ENCODE data around the gene OSBPL8.

OSBPL8 gene

DNA sequence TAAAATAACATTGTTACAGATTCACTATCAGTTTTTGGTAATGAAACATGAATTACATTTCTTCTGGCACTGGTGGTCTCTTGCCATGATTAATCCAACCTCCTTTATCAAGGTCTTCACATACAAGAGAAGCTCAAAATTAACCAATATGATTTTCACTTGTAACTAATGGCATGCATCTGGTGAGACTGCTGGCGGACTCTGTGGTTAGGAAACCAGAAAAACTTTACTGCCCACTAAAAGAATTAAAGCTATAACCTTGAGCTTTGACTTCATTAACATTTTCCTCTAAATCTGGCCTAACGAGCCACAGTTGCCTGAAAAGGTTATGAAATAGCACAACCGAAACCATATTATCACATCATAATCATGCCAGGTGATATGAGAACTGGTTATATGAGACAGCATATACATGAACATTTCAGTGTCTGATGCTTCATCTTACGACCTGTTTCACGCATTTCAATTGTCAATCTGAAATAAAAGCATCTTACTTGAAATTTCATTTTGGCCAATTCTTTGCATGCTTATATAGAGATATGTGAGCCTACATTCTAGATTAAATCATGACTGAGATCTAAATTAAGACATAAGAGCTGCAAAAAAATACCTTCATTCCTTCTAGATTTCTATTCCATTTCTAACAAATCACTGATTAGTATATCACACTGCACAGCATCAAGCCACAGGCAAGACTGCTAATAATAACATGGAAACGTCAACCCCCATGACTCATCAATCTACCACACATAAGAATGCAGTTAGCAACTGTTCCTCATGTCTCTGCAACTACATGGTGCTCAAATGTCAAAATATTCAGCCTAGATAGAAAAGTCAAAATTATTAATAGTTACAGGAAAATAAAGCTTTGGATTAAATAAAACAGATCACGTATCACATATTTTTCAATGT lies 89.3 kb downstream of the OSBPL8 start:
- DNase-seq (ENCODE audit: low spot score) = peak; percentile 71

- DNase-seq (ENCODE audit: low spot score) = no peak
Measured at GRCh38 chr12:76464631-76465166, 94.9 kb downstream of the OSBPL8 start.

GRCh38 chr12:76462668-76463224 lies 96.8 kb downstream of the OSBPL8 start:
- no peak for DNase-seq (ENCODE audit: low spot score)

- DNase-seq (ENCODE audit: low spot score) = no peak
Measured at GRCh38 chr12:76460807-76461206, 98.8 kb downstream of the OSBPL8 start.

- no peak for DNase-seq (ENCODE audit: low spot score)
Measured at GRCh38 chr12:76457818-76458217, 101.8 kb downstream of the OSBPL8 start.

- no peak for DNase-seq (ENCODE audit: low spot score)
Measured at GRCh38 chr12:76457010-76457409, 102.6 kb downstream of the OSBPL8 start.

DNA sequence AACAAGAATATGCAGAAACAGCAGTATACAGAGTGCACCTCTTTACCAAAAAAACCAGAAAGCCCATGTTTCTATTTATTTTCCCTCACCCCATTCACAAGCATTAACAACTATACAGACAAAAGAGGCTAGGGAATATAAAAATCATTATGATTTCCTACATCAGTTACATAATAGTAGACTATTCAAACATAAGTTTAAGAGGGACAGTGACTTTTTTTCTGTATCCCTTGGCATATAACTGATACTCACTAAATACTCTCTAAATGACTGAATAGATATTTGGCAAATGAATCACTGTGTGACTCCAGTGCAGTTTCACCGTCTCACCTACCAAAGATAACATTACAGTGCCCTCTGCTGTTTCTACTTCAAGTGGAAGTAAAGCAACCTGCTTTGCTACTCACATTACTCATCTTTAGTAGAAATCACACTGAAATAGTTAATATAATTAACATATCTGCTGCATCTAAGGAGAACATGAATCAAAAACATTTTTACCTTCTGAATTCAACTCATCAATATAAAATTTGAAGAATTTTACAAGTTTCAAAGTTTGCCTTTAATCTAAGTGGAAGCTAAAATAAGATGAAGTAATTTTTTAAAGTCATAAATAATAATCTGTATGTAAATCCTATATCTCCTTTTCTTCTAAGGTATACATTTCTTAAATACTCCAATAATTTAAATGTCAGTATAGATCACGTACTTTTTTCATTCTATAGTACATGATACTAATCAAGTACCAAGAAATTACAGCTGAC lies 103.8 kb downstream of the OSBPL8 start:
- peak; percentile 37 for DNase-seq (ENCODE audit: low spot score)

GRCh38 chr12:76451528-76451927 lies 108.0 kb downstream of the OSBPL8 start:
- DNase-seq (ENCODE audit: low spot score) = no peak

DNA sequence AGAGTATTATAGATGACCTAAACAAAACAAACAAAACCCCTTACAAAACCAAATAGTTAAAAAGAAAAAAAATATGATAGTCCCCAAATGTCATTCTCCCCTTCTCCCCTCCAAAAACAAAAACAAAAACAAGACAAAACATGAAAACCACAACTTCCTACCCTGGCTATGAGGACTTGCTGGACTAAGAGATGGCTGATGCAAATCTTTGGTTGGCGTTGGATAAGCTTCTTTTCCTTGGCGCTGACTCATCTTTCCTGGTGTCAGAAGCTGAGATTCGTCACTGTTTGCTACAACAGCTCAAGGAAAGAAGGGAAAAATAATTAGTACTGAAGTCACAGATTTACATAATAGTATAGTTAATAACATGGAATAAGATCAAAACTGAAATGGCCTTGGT lies 108.9 kb downstream of the OSBPL8 start:
- DNase-seq (ENCODE audit: low spot score) = no peak

DNA sequence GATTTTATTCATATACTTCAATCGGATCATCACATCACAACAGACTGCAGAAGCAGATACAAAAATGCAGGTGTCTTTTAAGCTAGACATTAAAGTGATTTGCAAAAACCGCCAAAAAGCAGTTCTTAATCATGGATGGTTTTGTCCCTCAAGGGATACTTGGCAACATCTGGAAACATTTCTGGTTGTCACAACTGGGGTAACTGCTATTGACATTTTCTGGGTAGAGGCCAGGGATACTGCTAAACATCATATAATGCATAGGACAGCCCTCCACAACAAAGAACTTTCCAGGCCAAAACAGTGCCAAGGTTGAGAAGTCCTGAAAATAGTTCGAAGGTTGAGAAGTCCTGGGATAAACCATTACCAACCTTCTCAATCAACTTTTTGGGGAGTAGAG lies 109.6 kb downstream of the OSBPL8 start:
- no peak for DNase-seq (ENCODE audit: low spot score)

DNA sequence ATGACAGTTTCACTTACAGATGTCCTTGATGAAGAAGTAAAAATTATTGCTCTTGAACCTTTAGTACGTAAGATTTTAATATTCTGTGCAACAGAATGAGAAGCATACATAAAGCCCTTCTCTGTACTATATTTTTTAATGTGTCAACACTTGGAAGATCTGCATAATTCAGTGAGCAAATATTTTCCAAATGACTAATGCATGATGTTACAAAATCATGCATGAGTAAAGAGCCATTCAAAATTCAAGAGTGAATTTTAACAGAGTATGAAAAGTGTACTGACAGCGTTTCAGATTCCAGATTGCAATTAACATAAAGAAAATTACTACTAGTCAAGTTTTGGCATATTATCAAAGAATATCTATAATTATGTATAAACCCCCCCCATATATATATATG lies 110.0 kb downstream of the OSBPL8 start:
- no peak for DNase-seq (ENCODE audit: low spot score)

DNA sequence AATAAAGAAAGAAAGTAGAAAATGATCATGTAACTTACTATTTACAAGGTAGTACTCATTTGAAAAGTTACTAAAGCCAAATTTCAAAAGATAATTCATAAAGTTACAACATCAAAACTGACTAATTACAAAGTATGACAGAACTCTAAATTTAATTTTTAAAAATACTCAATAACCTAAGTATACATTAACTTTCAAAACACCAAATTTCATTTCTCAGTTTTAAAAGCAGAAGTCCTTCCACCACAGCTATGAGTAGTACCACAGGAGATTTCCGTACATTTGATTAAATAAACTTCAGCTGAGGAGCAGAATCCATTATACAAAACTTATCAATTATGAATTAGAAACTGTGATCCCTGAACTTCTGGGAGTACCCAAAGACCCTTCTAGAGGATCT lies 110.6 kb downstream of the OSBPL8 start:
- DNase-seq (ENCODE audit: low spot score) = no peak

DNA sequence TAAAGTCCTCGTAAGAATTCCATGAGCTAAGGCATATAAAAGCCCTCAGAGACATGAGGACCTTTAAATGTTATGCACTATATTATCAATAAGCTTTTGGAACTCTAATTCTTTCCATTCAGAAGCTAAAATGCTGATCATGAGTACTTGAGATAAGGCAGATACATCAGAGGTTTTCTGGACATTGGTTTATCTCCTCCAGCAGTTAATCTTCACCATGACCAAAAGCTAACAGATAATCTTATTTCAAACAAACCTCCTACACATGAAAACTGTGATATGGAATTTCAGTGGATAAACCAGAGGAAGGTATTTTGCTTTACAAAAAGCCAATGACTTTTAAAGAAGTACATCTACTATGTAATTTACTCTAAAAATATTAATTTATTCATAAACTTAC lies 113.5 kb downstream of the OSBPL8 start:
- no peak for DNase-seq (ENCODE audit: low spot score)

- no peak for DNase-seq (ENCODE audit: low spot score)
Measured at GRCh38 chr12:76445462-76445861, 114.1 kb downstream of the OSBPL8 start.

DNA sequence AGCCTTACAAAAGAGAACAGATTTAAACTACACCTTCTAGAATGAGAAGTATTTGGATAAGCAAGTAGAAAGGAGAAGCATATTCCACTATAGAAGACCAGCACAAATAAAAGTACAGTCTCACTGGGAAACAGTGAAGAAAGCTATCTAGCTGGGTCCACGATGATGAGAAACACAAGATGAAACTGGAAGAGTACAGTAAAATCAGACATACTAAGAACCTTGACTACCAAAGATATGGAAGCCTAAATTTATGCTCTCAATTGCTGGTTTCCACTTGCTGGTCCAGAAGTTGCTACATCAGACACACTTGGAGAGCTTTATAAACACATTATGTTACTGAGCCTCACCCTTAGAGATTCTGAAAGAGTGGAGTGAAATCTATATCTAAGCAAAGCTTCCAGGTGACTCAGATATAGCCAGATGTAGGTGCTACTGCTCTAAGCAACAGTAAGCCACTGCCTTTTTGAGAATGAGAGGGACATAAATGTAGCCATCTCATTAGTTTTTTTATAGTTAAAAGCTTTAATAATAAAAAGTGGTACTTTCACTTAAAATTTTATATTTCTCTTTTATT lies 115.1 kb downstream of the OSBPL8 start:
- no peak for DNase-seq (ENCODE audit: low spot score)

DNA sequence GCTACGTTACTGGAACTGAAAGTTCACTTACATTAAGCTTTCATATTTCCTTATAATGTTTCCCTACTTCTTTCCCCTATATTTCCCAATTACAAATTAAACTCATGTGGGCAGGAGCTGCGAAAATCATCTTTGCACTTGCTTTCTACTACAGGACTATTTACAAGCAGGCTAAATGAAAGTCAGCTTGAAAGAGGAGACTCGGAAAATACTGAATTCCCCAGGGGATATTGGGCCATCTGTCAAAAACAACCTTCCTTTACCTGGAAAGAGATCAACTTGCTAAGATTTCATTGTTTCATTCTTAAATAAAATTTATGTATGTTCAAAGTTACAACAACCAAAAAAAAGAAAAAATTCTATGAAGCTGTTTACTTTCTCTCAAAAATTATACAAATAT lies 118.6 kb downstream of the OSBPL8 start:
- no peak for DNase-seq (ENCODE audit: low spot score)

- DNase-seq (ENCODE audit: low spot score) = no peak
Measured at GRCh38 chr12:76432733-76433132, 126.8 kb downstream of the OSBPL8 start.

DNA sequence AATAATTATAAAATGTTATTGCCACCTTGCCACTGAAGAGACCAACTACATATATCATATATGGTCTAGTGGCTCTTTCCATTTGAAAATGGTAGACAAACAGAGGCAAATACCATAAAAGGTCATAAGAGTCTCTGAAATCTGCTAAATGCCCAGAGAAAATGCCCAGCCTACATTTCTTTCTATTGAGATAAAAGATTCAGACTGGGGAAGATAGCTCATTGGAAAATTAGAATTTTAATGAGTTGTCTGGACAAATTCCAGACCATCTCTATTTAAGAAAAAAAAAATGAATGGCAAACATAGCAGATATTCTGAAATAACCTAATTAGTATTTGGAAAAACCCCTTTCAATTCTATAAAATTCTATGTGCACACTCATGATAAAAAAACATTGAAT lies 131.5 kb downstream of the OSBPL8 start:
- DNase-seq (ENCODE audit: low spot score) = no peak

DNA sequence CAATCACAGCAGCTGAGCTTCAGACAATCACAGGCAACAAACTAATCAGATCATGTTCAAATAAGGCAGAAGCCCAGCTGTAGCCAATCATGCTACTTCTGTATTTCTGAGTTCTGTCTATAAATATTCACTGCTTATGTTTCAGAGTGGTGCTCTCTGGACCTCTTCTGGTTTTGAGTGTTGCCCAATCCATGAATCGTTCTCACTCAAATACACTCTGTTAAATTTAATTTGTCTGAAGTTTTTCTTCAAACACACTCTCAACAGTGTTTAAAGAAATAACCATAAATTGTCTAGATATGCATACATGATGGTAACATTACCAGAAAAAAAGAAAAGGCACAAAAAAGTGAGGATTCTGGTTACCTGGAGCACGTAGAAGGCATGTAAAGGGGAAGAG lies 133.4 kb downstream of the OSBPL8 start:
- DNase-seq (ENCODE audit: low spot score) = no peak

- no peak for DNase-seq (ENCODE audit: low spot score)
Measured at GRCh38 chr12:76424941-76425340, 134.6 kb downstream of the OSBPL8 start.

- DNase-seq (ENCODE audit: low spot score) = no peak
Measured at GRCh38 chr12:76422543-76423438, 136.8 kb downstream of the OSBPL8 start.
